GM12875 (cell line): ENCODE measurements around the gene ATF4.

Experiments used
- H3K4me3 ChIP-seq: one replicate; pipeline ENCODE4 v1.5.1; 2011; ENCODE audit warnings: low read depth, low read length, control low read depth
- TF ChIP-seq, protein P1 (sequence below): IDR thresholded peaks from 2 replicates; pipeline ENCODE4 v1.5.1; 2011; ENCODE audit warnings: low read depth, mild to moderate bottlenecking, control low read depth, inconsistent platforms, low read length, moderate library complexity, borderline replicate concordance; ENCODE audit not compliant: insufficient read depth

The ATF4 gene

DNA sequence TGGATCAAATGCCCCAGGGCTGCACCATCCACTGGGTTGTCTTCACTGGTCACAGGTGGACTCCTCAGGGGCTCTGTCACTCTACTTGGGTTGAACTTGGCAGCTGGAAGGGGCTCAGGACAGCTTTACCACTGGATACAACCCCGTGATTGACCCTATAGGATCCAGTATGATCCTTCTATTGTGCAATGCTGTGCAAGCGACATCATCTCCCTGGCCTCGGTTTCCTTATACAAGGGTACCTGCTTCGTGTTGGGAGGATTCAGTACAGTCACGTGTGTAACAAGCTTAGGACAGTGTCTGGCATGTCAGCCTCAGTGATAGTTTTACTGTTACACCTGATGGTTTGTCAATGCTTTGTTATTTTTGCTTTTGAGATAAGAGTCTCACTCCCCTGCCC, 38.8 kb upstream of the ATF4 start:
- H3K4me3 ChIP-seq: no peak overlapping the region
- TF ChIP-seq, protein P1, sequence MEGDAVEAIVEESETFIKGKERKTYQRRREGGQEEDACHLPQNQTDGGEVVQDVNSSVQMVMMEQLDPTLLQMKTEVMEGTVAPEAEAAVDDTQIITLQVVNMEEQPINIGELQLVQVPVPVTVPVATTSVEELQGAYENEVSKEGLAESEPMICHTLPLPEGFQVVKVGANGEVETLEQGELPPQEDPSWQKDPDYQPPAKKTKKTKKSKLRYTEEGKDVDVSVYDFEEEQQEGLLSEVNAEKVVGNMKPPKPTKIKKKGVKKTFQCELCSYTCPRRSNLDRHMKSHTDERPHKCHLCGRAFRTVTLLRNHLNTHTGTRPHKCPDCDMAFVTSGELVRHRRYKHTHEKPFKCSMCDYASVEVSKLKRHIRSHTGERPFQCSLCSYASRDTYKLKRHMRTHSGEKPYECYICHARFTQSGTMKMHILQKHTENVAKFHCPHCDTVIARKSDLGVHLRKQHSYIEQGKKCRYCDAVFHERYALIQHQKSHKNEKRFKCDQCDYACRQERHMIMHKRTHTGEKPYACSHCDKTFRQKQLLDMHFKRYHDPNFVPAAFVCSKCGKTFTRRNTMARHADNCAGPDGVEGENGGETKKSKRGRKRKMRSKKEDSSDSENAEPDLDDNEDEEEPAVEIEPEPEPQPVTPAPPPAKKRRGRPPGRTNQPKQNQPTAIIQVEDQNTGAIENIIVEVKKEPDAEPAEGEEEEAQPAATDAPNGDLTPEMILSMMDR: no peak

DNA sequence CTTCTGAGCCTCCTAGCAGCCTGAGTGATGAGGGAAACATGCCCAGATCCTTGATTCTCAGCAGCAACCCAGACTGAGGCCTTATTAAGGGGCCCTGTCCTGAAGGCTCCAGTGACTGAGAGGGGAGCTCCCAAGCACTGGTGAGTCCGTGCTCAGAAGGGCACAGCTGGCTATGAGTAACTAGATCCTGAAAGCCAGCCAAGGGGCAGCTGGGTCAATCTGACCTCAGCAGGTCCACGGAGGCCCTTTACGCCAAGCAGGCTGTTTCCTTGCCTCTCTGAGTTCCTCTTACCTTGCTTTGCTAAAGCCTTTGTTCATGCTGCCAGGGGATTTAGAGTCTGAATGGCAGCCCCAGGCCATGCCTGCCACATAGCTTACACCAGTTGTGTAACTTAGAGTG, 37.6 kb upstream of the ATF4 start:
- TF ChIP-seq, protein P1: no peak

DNA sequence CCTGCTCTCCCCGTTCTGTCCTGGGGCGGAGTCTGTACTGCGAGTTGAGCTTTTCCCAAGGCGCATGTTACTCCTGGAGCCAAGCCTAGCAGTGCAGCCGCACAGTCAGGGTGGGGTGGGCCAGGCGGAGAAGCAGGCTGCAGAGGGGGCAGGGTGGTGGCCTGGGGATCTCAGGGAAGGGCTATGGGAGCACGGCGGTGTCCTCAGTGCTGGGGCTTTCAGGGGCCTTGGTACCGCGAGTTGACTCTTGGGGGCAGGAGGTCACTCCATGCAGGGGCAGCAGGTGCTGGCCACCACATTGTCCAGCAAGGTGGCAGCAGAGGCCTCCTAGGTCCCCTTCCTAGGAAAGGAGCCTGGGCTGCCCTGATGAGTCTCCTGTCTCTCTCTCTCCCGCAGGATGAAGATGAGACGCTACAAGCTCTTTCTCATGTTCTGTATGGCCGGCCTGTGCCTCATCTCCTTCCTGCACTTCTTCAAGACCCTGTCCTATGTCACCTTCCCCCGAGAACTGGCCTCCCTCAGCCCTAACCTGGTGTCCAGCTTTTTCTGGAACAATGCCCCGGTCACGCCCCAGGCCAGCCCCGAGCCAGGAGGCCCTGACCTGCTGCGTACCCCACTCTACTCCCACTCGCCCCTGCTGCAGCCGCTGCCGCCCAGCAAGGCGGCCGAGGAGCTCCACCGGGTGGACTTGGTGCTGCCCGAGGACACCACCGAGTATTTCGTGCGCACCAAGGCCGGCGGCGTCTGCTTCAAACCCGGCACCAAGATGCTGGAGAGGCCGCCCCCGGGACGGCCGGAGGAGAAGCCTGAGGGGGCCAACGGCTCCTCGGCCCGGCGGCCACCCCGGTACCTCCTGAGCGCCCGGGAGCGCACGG, 33.2 kb upstream of the ATF4 start:
- TF ChIP-seq, protein P1: no peak

More for the DNA sequence above, 37.6 kb upstream of the ATF4 start:
- no peak overlapping the region for H3K4me3 ChIP-seq

DNA sequence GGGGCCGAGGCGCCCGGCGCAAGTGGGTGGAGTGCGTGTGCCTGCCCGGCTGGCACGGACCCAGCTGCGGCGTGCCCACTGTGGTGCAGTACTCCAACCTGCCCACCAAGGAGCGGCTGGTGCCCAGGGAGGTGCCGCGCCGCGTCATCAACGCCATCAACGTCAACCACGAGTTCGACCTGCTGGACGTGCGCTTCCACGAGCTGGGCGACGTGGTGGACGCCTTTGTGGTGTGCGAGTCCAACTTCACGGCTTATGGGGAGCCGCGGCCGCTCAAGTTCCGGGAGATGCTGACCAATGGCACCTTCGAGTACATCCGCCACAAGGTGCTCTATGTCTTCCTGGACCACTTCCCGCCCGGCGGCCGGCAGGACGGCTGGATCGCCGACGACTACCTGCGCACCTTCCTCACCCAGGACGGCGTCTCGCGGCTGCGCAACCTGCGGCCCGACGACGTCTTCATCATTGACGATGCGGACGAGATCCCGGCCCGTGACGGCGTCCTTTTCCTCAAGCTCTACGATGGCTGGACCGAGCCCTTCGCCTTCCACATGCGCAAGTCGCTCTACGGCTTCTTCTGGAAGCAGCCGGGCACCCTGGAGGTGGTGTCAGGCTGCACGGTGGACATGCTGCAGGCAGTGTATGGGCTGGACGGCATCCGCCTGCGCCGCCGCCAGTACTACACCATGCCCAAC, 32.4 kb upstream of the ATF4 start:
- TF ChIP-seq, protein P1: no peak
- no peak overlapping the region for H3K4me3 ChIP-seq

More for the DNA sequence above, 33.2 kb upstream of the ATF4 start:
- H3K4me3 ChIP-seq: no peak overlapping the region

DNA sequence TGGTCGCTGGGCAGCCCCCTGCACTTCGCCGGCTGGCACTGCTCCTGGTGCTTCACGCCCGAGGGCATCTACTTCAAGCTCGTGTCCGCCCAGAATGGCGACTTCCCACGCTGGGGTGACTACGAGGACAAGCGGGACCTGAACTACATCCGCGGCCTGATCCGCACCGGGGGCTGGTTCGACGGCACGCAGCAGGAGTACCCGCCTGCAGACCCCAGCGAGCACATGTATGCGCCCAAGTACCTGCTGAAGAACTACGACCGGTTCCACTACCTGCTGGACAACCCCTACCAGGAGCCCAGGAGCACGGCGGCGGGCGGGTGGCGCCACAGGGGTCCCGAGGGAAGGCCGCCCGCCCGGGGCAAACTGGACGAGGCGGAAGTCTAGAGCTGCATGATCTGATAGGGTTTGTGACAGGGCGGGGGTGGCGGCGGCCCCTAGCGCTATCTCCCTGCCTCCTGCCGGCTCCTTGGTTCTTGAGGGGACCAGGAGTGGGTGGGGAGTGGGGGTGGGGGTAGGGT, 31.7 kb upstream of the ATF4 start:
- no peak overlapping the region for H3K4me3 ChIP-seq
- TF ChIP-seq, protein P1: no peak

DNA sequence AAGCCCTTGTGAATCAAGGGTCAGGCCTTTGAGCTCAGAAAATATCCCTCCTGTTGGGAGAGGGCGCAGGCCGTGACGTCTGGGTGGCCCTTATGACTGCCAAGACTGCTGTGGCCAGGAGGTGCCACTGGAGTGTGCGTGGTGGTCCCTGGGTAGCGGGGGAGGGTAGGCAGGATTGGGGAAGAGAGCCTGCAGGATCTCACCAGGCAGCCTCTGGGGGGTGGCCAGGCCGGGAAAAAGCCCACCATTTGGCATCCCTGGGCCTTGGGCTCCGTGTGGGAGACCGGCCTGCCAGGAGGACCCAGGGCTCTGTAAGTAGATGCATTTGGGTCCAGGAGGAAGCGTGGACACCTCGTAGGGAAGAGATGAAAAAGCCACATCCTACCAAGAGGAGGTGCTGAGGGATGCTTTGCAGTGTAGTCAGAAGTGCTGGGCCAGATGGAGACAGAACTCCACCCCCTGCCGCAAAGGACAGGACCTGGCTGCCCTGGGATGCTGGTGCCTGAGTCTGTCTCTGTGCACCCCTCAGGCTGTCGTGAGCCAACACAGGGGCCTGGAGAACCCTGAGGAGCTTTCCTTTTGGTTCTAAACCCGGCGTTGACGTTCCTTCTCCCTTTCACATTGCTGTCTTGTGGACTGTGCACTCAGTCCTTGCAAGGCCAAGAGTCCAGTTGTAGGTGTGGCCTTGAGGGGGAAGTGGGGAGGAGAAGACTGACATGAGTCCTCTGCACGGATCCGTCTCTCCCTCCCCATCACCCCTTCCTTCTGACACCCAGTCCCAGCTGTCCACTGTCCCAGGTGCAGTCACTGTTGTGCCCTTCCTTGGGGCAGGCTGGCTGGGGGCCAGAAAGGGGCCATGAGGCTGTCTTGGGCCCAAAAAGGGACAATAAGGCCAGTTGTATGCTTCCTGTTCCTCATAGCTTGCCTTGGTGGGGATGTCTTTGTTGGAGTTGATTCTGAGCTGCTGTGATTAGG, 31.0 kb upstream of the ATF4 start:
- TF ChIP-seq, protein P1: no peak
- H3K4me3 ChIP-seq: no peak overlapping the region
